GM23338 (cell line): ENCODE results near the gene BRD9. TPM values are rescaled to one million over a fixed set of nuclear protein-coding genes. Genes with fewer than 3 reads are reported as not detected.
"Not testable (repeated sequence)": the region's sequence is repeated elsewhere in the genome, so short reads cannot be mapped to it uniquely, and the experiment has no call there.

Experiments
- ATAC-seq: fragments of 200-7000 bp; cut with Tn5 transposase; 3 replicates; pipeline ENCODE4 v1.9.1; 2020
- DNase-seq: peaks from one replicate; pipeline ENCODE4 v3.0.0-alpha.2; 2015; ENCODE audit warnings: low spot score
- H2AFZ ChIP-seq: fragments of 200-600 bp; sonication (generic); 2 replicates; pipeline ENCODE4 v1.8.0; 2016; ENCODE audit warnings: antibody characterized with exemption, mild to moderate bottlenecking, moderate library complexity
- H3F3A ChIP-seq: fragments of 200-600 bp; sonication (generic); replicated peaks from 2 replicates; pipeline ENCODE4 v1.8.0; 2017; ENCODE audit warnings: antibody characterized with exemption, mixed run types, low read depth
- H3K27ac ChIP-seq: fragments of 200-600 bp; sonication (generic); 2 replicates; pipeline ENCODE4 v1.6.1; 2016; ENCODE audit warnings: low read depth
- H3K27me3 ChIP-seq: fragments of 200-600 bp; sonication (generic); 2 replicates; pipeline ENCODE4 v1.8.0; 2016; ENCODE audit warnings: mild to moderate bottlenecking, mixed run types, moderate library complexity; ENCODE audit not compliant: insufficient read depth
- H3K36me3 ChIP-seq: fragments of 200-600 bp; sonication (generic); 2 replicates; pipeline ENCODE4 v1.8.0; 2016; ENCODE audit warnings: mild to moderate bottlenecking; ENCODE audit not compliant: insufficient read depth
- H3K4me1 ChIP-seq: fragments of 200-600 bp; sonication (generic); 2 replicates; pipeline ENCODE4 v1.8.0; 2016; ENCODE audit warnings: mild to moderate bottlenecking, moderate library complexity; ENCODE audit not compliant: insufficient read depth
- H3K4me2 ChIP-seq: fragments of 200-600 bp; sonication (generic); 2 replicates; pipeline ENCODE4 v1.7.1; 2017; ENCODE audit warnings: mixed run types
- H3K4me3 ChIP-seq: fragments of 200-600 bp; sonication (generic); 2 replicates; pipeline ENCODE4 v1.6.1; 2016; ENCODE audit warnings: mixed run types
- H3K79me2 ChIP-seq: fragments of 200-600 bp; sonication (generic); replicated peaks from 2 replicates; pipeline ENCODE4 v1.8.0; 2017; ENCODE audit warnings: mild to moderate bottlenecking; ENCODE audit not compliant: insufficient read depth
- H3K9me2 ChIP-seq: fragments of 200-600 bp; sonication (generic); 2 replicates; pipeline ENCODE4 v1.8.0; 2017; ENCODE audit not compliant: insufficient read depth
- H4K20me1 ChIP-seq: fragments of 200-600 bp; sonication (generic); replicated peaks from 2 replicates; pipeline ENCODE4 v1.8.0; 2017; ENCODE audit warnings: mild to moderate bottlenecking; ENCODE audit not compliant: insufficient read depth
- H3K27ac Mint-ChIP-seq: 2 replicates; pipeline ENCODE4 v1.8.0; 2020; ENCODE audit warnings: inconsistent platforms, mild to moderate bottlenecking, moderate library complexity, mixed read lengths
- H3K27me3 Mint-ChIP-seq: 3 replicates; pipeline ENCODE4 v1.8.0; 2022; ENCODE audit warnings: low read depth, mild to moderate bottlenecking, moderate library complexity, mixed read lengths, inconsistent platforms; ENCODE audit not compliant: insufficient read depth, poor library complexity
- H3K36me3 Mint-ChIP-seq: 3 replicates; pipeline ENCODE4 v1.8.0; 2021; ENCODE audit warnings: low read depth, mild to moderate bottlenecking, inconsistent platforms, moderate library complexity, mixed read lengths
- H3K4me1 Mint-ChIP-seq: 3 replicates; pipeline ENCODE4 v1.8.0; 2020; ENCODE audit warnings: mild to moderate bottlenecking, inconsistent platforms, mixed read lengths
- H3K4me3 Mint-ChIP-seq: 3 replicates; pipeline ENCODE4 v1.8.0; 2021; ENCODE audit warnings: moderate library complexity, mild to moderate bottlenecking, inconsistent platforms, mixed read lengths
- H3K9me3 Mint-ChIP-seq: 3 replicates; pipeline ENCODE4 v1.8.0; 2020; ENCODE audit warnings: moderate library complexity, mild to moderate bottlenecking, inconsistent platforms, mixed read lengths
- CREB1 ChIP-seq: fragments of 250-450 bp; sonication (Bioruptor Pico); IDR thresholded peaks from 2 replicates; pipeline ENCODE4 v1.5.0; 2020; ENCODE audit warnings: low read depth, mild to moderate bottlenecking, moderate library complexity
- CTCF ChIP-seq, 2 experiments: fragments of 200-600 bp in 1 of 2; sonication (generic) in 1 of 2; conservative IDR thresholded peaks; 2 replicates each; pipeline versions ENCODE4 v1.5.1 to v1.6.1; 2016 to 2017; ENCODE audit warnings: antibody characterized with exemption in 2 of 2, low read depth in 2 of 2, mild to moderate bottlenecking in 2 of 2, moderate library complexity in 1 of 2
- JUNB ChIP-seq: IDR thresholded peaks from one replicate; pipeline ENCODE4 v1.6.1; 2016; ENCODE audit warnings: antibody characterized with exemption; ENCODE audit not compliant: unreplicated experiment
- NANOG ChIP-seq: IDR thresholded peaks from 2 replicates; pipeline ENCODE4 v1.6.1; 2016; ENCODE audit warnings: antibody characterized with exemption, borderline replicate concordance
- POLR2AphosphoS5 ChIP-seq: IDR thresholded peaks from 2 replicates; pipeline ENCODE4 v1.6.1; 2016; ENCODE audit warnings: antibody characterized with exemption, low read depth
- ZNF114 ChIP-seq: fragments of 250-450 bp; sonication (Bioruptor Pico); IDR thresholded peaks from 2 replicates; pipeline ENCODE4 v1.5.0; 2020; ENCODE audit warnings: mild to moderate bottlenecking, moderate library complexity
- ZNF331 ChIP-seq: fragments of 250-450 bp; sonication (Bioruptor Pico); IDR thresholded peaks from 2 replicates; pipeline ENCODE4 v1.5.0; 2020; ENCODE audit warnings: low read depth, mild to moderate bottlenecking, moderate library complexity
- polyA plus RNA-seq: library from polyadenylated mRNA; unstranded; fragments of >200 nt; fragmentation: Nextera tagmentation; extraction: Ambion mirVana; gene quantifications from 2 replicates; pipeline ENCODE4 v1.2.1, GENCODE V29; 2016
- total RNA-seq: library from RNA; depleted of rRNA; stranded (reverse); fragments of >200 nt; shearing (Covaris generic); gene quantifications from 2 replicates; pipeline ENCODE4 v1.2.3, GENCODE V29; 2014
- TF ChIP-seq, protein P1 (sequence below): IDR thresholded peaks from one replicate; pipeline ENCODE4 v1.6.1; 2018; ENCODE audit warnings: antibody characterized with exemption; ENCODE audit not compliant: unreplicated experiment

Gene BRD9
- total and polyA plus RNA-seq, 2 experiments from 2014 or later: 32.9 to 54.7 TPM

DNA sequence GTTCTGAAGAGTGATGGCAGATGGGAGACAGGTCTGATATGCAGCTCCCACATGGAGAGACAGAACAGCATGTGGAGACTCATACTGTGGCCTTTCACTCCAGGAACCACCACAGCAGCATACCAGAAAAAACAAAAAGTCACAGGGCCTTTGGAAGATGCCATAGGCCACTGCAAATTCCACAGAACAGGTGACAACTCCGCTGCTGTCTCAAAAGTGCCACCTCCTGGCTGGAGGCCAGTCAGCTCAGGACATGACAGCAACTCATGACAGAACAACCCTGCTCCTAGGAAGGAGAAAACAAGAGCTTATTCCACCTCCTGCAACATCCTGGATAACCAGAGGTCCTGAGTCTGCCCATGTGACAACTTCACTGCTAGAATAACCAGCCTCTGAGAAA lies 67.1 kb downstream of the BRD9 start:
- H3K36me3 ChIP-seq, H3K9me2 ChIP-seq, H3F3A ChIP-seq, H2AFZ ChIP-seq, H3K27me3 Mint-ChIP-seq, H3K4me1 Mint-ChIP-seq, H4K20me1 ChIP-seq, H3K4me2 ChIP-seq, H3K27ac ChIP-seq, H3K79me2 ChIP-seq, H3K27ac Mint-ChIP-seq, H3K4me1 ChIP-seq, H3K27me3 ChIP-seq, H3K4me3 Mint-ChIP-seq, H3K9me3 Mint-ChIP-seq, H3K4me3 ChIP-seq, DNase-seq: not testable (repeated sequence)
- ATAC-seq: peak; percentile 50
- peak in 1 of 2 experiments; percentile 48; a peak in 2 of 4 replicates for TF ChIP-seq CTCF (conservative IDR thresholded peaks at IDR 0.05; ENCODE audit: low read depth in 2 of 2)
- peaks cover 38% of the 10 kb centered on the region for H3K36me3 Mint-ChIP-seq

DNA sequence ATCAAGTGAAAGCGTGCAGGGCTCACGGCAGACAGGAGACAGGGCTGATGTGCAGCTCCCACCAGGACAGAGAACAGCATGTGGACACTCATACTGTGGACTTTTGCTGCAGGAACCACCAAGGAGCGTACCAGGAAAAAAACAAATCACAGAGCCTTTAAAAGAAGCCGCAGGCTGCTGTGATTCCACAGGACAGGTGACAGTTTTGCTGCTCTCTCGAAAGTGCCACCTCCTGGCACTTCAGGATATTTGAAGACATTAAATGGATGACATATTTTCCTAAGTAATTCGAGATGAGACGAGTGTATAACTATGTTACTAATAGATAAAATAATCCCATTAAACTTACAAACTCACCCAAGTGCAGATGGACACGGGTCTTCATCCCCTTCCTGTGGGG lies 71.1 kb downstream of the BRD9 start:
- H3F3A ChIP-seq: no peaks in the 10 kb centered on the region
- ATAC-seq (no peak), DNase-seq (no peak)
- Mint-ChIP-seq H3K36me3 (peaks cover 43% of the 10 kb centered on the region), H3K9me3 (no peaks in the 10 kb centered on the region), H3K4me3 (no peak overlapping the region), H3K27me3 (no peaks in the 10 kb centered on the region), H3K27ac (no peak overlapping the region), H3K4me1 (no peaks in the 10 kb centered on the region)
- no peaks in the 10 kb centered on the region for H3K27me3 ChIP-seq
- H3K4me1 ChIP-seq: no peaks in the 10 kb centered on the region
- H3K79me2 ChIP-seq: no peaks in the 10 kb centered on the region
- H3K36me3 ChIP-seq: peaks cover 3% of the 10 kb centered on the region; the same call in 1 of the 2 replicates
- no peaks in the 10 kb centered on the region for H4K20me1 ChIP-seq
- no peak overlapping the region for H3K4me2 ChIP-seq
- H3K27ac ChIP-seq: no peak overlapping the region
- H2AFZ ChIP-seq: no peak overlapping the region
- H3K9me2 ChIP-seq: no peaks in the 10 kb centered on the region
- TF ChIP-seq JUNB (no peak), CREB1 (no peak), ZNF114 (CRISPR knock-in tag) (no peak), POLR2AphosphoS5 (no peak), NANOG (no peak), ZNF331 (no peak), CTCF (conservative IDR thresholded peaks at IDR 0.05; ENCODE audit: low read depth in 2 of 2) (peak in 1 of 2 experiments; percentile 24; a peak in 2 of 4 replicates)
- TF ChIP-seq, protein P1, sequence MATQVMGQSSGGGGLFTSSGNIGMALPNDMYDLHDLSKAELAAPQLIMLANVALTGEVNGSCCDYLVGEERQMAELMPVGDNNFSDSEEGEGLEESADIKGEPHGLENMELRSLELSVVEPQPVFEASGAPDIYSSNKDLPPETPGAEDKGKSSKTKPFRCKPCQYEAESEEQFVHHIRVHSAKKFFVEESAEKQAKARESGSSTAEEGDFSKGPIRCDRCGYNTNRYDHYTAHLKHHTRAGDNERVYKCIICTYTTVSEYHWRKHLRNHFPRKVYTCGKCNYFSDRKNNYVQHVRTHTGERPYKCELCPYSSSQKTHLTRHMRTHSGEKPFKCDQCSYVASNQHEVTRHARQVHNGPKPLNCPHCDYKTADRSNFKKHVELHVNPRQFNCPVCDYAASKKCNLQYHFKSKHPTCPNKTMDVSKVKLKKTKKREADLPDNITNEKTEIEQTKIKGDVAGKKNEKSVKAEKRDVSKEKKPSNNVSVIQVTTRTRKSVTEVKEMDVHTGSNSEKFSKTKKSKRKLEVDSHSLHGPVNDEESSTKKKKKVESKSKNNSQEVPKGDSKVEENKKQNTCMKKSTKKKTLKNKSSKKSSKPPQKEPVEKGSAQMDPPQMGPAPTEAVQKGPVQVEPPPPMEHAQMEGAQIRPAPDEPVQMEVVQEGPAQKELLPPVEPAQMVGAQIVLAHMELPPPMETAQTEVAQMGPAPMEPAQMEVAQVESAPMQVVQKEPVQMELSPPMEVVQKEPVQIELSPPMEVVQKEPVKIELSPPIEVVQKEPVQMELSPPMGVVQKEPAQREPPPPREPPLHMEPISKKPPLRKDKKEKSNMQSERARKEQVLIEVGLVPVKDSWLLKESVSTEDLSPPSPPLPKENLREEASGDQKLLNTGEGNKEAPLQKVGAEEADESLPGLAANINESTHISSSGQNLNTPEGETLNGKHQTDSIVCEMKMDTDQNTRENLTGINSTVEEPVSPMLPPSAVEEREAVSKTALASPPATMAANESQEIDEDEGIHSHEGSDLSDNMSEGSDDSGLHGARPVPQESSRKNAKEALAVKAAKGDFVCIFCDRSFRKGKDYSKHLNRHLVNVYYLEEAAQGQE: no peak
- H3K4me3 ChIP-seq: no peak overlapping the region
